Measurements from ENCODE around the gene SHISA6.

DNA sequence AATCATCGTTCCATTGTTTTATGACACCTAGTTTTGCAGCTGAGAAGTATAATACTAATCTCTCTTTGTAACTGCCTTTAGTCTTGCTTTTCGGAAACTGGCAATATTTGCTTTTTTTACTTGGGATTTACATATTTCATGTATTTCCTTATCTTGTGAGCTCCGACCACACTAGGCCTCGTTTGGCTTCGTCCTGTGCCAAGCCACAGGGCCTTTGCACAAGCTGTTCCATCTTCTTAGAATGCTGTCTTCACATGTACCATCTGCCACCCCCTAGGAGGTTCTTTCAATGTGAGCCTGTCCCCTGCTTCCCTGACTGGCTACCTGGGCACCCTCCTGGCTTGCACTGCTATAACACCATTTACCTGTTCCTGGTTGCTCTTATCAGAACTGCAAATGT lies 77.2 kb downstream of the SHISA6 start:
- TF ChIP-seq CTCF (conservative IDR thresholded peaks at IDR 0.05; ENCODE audit: low read depth, low read length), result no peak
- no peak for TF ChIP-seq EZH2 (IDR thresholded peaks at IDR 0.05; ENCODE audit: borderline replicate concordance, low read depth, low read length, poor library complexity, severe bottlenecking)

All from A673 (cell line).